Activated T-helper 1 cell treated with anti-CD3 and anti-CD28 coated beads, Interleukin-2, amount 50 U/mL, for 16 hours (primary cell): Measurements from ENCODE around the gene TBX20.

Experiments used
- DNase-seq, 2 donors: peaks; one replicate each; pipeline ENCODE4 v3.0.0-alpha.2; 2020; ENCODE audit warnings: low read depth in 1 of 2, low spot score in 1 of 2

The TBX20 gene, protein sequence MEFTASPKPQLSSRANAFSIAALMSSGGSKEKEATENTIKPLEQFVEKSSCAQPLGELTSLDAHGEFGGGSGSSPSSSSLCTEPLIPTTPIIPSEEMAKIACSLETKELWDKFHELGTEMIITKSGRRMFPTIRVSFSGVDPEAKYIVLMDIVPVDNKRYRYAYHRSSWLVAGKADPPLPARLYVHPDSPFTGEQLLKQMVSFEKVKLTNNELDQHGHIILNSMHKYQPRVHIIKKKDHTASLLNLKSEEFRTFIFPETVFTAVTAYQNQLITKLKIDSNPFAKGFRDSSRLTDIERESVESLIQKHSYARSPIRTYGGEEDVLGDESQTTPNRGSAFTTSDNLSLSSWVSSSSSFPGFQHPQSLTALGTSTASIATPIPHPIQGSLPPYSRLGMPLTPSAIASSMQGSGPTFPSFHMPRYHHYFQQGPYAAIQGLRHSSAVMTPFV

GRCh38 chr7:35253710-35254495, at the start of gene TBX20:
TBX20 (minus strand) TSS chr7:35254100; CDS start chr7:35253620, 480 bp downstream.
- no peak for DNase-seq

- DNase-seq: no peak
These were observed 35.5 kb upstream of the TBX20 start for GRCh38 chr7:35289376-35289775.

- DNase-seq: no peak
These were observed 33.1 kb upstream of the TBX20 start for GRCh38 chr7:35286986-35287385.

DNA sequence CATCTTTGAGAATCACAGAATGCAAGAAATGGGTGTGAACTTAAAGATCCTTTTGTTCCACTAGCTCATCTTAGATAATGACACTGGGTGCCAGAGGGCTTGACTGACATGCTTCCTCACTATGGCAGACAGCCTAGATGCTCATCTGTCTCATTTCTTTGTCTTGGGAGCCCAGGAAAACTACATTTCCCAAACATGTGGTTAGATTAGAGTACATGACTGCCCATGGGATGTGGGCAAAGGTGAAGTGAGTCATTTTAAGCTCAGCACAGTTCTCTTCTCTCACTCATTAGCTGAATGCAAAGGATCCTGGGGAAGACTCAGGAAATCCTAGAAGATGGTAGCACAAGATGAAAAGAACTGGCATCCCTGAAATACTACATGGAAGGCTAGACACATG, 32.5 kb upstream of the TBX20 start:
- no peak for DNase-seq

- DNase-seq: no peak
These were observed 31.9 kb upstream of the TBX20 start for GRCh38 chr7:35285799-35286198.

GRCh38 chr7:35280902-35281301, 27.0 kb upstream of the TBX20 start:
- no peak for DNase-seq

DNA sequence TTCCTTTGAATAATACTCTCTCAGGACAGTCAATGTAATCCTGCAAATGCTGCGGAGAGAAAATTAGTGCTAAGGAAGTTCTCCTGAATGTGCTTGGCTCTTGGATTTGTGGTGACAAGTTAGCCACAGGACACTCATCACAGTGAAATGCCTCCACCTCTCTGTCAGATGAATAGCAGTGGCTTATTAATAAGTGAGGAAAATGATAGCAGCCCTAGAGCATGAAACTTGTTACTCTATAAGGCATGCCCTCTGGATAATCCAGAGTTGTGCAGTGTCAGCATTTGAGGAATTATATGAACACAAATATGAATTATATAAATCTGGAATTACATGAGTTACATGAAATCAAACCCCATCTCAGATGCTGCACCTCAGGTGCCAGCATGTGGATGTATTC, 23.5 kb upstream of the TBX20 start:
- no peak for DNase-seq

GRCh38 chr7:35272246-35272645, 18.3 kb upstream of the TBX20 start:
- no peak for DNase-seq

DNA sequence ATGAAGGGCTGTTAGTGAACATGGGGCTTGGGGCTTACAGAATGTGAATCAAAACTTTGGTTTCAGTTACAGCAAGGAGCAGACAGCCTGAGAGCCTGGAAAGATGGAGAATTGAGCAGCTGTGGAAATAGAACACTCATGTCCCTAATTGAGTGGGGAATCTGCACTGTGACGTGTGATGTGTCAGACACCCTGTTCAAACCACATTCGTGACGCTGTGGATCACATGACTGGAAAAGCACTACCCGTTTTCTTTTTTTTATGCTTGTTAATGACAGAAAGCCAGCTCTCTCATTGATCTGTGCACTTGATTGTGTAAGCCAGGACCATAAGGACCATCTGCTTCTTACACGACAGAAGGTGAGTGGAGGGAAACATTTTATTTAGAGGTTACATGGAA, 15.1 kb upstream of the TBX20 start:
- no peak for DNase-seq

- no peak for DNase-seq
These were observed 13.5 kb upstream of the TBX20 start for GRCh38 chr7:35267411-35267810.

GRCh38 chr7:35263396-35263795, 9.5 kb upstream of the TBX20 start:
- DNase-seq: no peak

DNA sequence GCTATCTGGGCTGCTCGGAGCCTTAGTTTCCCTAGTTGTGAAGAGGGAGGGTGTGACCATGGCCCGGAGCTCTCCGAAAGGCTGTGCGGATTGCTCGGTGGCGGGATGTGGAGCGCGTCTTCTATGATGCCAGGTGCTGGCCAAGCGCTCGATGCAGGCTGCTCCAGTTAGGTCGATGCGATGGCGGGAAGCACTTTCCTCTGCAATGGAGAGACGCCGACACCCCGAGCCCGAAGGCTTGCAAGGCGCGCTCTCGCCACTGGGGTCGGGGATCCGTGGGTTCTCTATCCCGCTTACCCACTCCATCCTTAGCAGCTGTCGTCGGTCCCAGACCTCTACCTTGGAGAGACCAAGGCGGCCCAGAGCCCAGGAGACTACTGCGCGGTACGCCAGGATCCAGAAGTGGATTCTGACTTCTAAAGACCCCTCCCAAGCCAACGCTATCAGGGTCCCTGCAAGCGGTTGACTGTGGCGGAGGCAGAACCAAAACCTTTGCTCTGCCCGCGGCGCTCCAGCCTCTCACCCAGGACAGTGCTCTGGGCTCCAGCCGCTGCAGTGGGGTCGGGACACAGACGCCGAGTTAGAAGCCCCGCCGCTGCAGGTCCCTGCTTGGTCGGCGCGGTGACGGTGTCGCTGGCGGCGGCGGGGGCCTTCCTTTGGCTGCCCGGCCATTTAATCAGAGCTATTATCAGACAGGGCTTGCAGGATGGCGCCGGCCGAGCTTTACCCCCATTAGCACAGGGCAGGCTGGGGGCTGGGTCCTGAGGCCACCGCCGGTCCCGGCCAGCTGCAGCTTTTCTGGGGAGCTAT, 7.8 kb upstream of the TBX20 start:
- DNase-seq: no peak

GRCh38 chr7:35261041-35261440, 7.1 kb upstream of the TBX20 start:
- DNase-seq: no peak

GRCh38 chr7:35260246-35260645, 6.3 kb upstream of the TBX20 start:
- no peak for DNase-seq

DNA sequence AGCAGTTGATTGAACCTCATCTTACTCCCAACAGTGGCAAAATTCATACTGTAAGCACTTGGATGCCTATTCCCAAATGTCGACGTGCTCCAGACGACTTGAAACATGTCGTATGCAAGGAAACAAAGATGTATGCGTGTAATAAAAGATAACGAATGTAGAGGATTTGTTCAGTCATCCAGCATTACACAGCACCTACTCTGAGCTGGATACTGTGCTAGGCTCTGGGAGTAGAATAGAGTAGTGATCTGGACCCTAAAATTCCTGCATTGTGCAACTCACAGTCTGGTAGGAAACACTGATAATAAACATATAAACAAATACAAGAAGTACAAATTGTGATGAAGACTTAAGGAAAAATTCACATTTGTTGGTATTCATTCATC, 5.6 kb upstream of the TBX20 start:
- no peak for DNase-seq

- no peak for DNase-seq
These were observed 5.1 kb upstream of the TBX20 start for GRCh38 chr7:35258868-35259522.

GRCh38 chr7:35258125-35258867, 4.4 kb upstream of the TBX20 start:
- no peak for DNase-seq

DNA sequence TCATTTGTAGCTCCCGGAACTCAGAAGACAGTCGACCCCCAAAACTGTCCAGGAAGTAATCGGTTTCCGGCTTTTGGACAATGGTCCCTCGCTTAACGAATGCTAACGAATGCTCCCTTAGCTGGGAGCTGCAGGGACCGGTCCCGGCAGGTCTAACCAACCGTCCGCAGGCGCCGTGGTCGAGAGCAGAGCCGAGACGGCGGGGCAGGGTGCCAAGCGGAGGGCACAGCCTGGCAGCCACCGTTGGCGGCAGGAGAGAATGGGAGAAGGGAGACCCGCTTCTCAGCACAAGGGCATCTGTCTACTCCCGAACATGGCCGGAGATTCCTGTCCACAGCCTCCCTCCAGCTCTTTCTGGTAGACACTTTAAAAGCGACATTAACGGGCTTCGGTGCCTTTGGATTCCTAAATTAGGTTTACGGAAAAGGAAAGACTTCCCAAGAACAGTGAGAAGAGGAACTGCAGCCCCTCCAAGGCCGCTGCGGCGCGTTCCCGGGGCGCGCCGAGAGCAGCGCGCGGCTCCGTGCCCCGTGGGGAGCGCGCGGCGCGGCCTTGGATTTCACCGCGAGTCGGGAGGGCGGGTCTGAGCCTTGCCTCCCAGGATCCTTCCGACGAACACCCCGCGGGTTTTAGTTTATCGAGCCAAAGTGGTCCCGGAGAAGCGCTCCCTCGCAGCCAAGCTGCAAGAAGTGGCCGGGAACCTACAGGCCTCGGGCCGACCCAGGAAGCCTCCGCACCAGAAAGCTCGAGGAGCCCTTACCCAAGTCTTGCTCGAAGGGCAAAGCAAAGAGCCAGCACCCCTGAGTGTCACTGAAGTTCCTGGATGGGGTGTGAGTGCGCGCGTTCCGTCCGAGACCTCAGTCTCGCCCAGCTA, 3.6 kb upstream of the TBX20 start:
- DNase-seq: no peak
